SK-N-SH treated with all-trans-retinoic acid at 6 μM for 48 hours (cell line): ENCODE data around the gene HOXD3.

ENCODE experiments used
- CREB5 ChIP-seq: fragments of 250-450 bp; sonication (Bioruptor Pico); IDR thresholded peaks from 2 replicates; pipeline ENCODE4 v1.5.1; 2020; ENCODE audit warnings: low read depth, mild to moderate bottlenecking, moderate library complexity
- CSDC2 ChIP-seq: fragments of 250-450 bp; sonication (Bioruptor Pico); IDR thresholded peaks from 2 replicates; pipeline ENCODE4 v1.5.0; 2020; ENCODE audit warnings: mild to moderate bottlenecking, moderate library complexity
- ISL1 ChIP-seq: fragments of 250-450 bp; sonication (Bioruptor Pico); IDR thresholded peaks from 2 replicates; pipeline ENCODE4 v2.1.2; 2022; ENCODE audit warnings: mild to moderate bottlenecking, moderate library complexity
- PPARA ChIP-seq: fragments of 250-450 bp; sonication (Bioruptor Pico); IDR thresholded peaks from 2 replicates; pipeline ENCODE4 v1.5.0; 2020; ENCODE audit warnings: mild to moderate bottlenecking, borderline replicate concordance
- RARB ChIP-seq: fragments of 250-450 bp; sonication (Bioruptor Pico); IDR thresholded peaks from 2 replicates; pipeline ENCODE4 v1.8.0; 2021; ENCODE audit warnings: mild to moderate bottlenecking, moderate library complexity
- SNAI2 ChIP-seq: fragments of 250-450 bp; sonication (Bioruptor Pico); IDR thresholded peaks from 2 replicates; pipeline ENCODE4 v1.5.0; 2020; ENCODE audit warnings: mild to moderate bottlenecking, moderate library complexity
- TOX ChIP-seq: fragments of 250-450 bp; sonication (Bioruptor Pico); IDR thresholded peaks from 2 replicates; pipeline ENCODE4 v1.8.0; 2021; ENCODE audit warnings: mild to moderate bottlenecking, moderate library complexity, borderline replicate concordance
- ZC3H10 ChIP-seq: fragments of 250-450 bp; sonication (Bioruptor Pico); IDR thresholded peaks from 2 replicates; pipeline ENCODE4 v1.5.1; 2021; ENCODE audit warnings: mild to moderate bottlenecking, moderate library complexity
- ZNF8 ChIP-seq: fragments of 450-650 bp; formaldehyde crosslinking; IDR thresholded peaks from 2 replicates; pipeline ENCODE4 v1.5.0; 2020; ENCODE audit warnings: mild to moderate bottlenecking, moderate library complexity

- no peak for TF ChIP-seq SNAI2 (CRISPR knock-in tag)
- TF ChIP-seq CREB5 (CRISPR knock-in tag) = no peak
- TF ChIP-seq CSDC2 = no peak
- no peak for TF ChIP-seq RARB
- TF ChIP-seq ZC3H10 (CRISPR knock-in tag) = no peak
- TF ChIP-seq PPARA (CRISPR knock-in tag) = no peak
- TF ChIP-seq ZNF8 (CRISPR knock-in tag) = no peak
- TF ChIP-seq TOX (CRISPR knock-in tag) = no peak
- no peak for TF ChIP-seq ISL1 (CRISPR knock-in tag)
Measured at GRCh38 chr2:176205126-176205525, 48.0 kb downstream of the HOXD3 start.
